ENCODE data around the gene ANKRD13B. TPM values are rescaled to one million over a fixed set of nuclear protein-coding genes. Genes with fewer than 3 reads are reported as not detected.

Gene ANKRD13B
- total RNA-seq, 1 experiment from 2014 or later = 45.5 TPM

- Mint-ChIP-seq H3K36me3 (peaks cover 17% of the 10 kb centered on the region), H3K9me3 (no peaks in the 10 kb centered on the region), H3K27ac (no peak overlapping the region), H3K27me3 (ENCODE audit: low read depth) (peaks cover 4% of the 10 kb centered on the region; the same call in 1 of the 2 replicates), H3K4me1 (peaks cover 48% of the 10 kb centered on the region), H3K4me3 (no peak overlapping the region)
- no peak for ATAC-seq
- ChIA-PET POLR2A (no interaction called here), CTCF (interaction anchor here (1.0 to 3.4 kb wide), 9 partner anchors 7 to 217 kb away, joined by 3 to 32 read pairs (median 4); partner anchors contain the start of gene TP53I13)
- TF ChIP-seq CTCF (IDR thresholded peaks at IDR 0.05) = no peak
- no peak for TF ChIP-seq CDX4 (CRISPR knock-in tag; IDR thresholded peaks at IDR 0.05; ENCODE audit: borderline replicate concordance)
- no peak for TF ChIP-seq ELF4 (CRISPR knock-in tag; IDR thresholded peaks at IDR 0.05; ENCODE audit: low read depth)
- no peak for TF ChIP-seq JUN (CRISPR knock-in tag; IDR thresholded peaks at IDR 0.05)
- TF ChIP-seq NFATC4 (CRISPR knock-in tag; IDR thresholded peaks at IDR 0.05) = no peak
- no peak for TF ChIP-seq ZNF121 (CRISPR knock-in tag; IDR thresholded peaks at IDR 0.05)
- DNase-seq (ENCODE audit: low spot score) = no peak
Measured at GRCh38 chr17:29586676-29587469, 6.1 kb upstream of the ANKRD13B start.

DNA sequence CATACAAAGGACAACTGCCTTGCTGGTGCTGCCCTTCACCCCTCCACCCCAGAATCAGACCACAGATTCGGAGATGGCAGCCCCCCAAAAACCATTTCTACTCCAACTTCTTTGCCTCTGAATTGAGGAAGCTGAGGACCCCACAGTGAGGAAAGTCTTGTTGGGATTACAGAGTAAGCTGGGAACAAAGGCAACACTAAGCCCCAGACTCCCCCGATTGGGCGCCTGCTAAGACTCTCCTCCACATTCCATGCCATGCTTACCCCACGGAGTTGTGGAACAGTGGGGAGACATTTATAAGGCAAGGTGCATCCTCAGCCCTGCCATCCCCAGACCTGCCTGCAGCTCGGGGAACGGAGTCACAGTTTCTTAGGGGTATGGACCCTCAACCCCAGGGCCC, 5.3 kb upstream of the ANKRD13B start:
- H3K27me3 Mint-ChIP-seq (ENCODE audit: low read depth) = peaks cover 4% of the 10 kb centered on the region; the same call in 1 of the 2 replicates
- H3K36me3 Mint-ChIP-seq = peaks cover 11% of the 10 kb centered on the region; the same call in 1 of the 2 replicates
- ATAC-seq = no peak
- peaks cover 55% of the 10 kb centered on the region for H3K4me1 Mint-ChIP-seq
- ChIA-PET POLR2A (no interaction called here), CTCF (interaction anchor here (0.6 to 1.9 kb wide), 9 partner anchors 10 to 442 kb away, joined by 3 to 25 read pairs (median 5); partner anchors contain the start of genes ABHD15 and TP53I13)
- H3K27ac Mint-ChIP-seq = no peak overlapping the region
- peak overlapping the region; percentile 79; the same call in 1 of the 2 replicates for H3K4me3 Mint-ChIP-seq
- no peaks in the 10 kb centered on the region for H3K9me3 Mint-ChIP-seq
- no peak for DNase-seq (ENCODE audit: low spot score)
- TF ChIP-seq KAT7 (CRISPR knock-in tag; IDR thresholded peaks at IDR 0.05; ENCODE audit: borderline replicate concordance) = no peak
- TF ChIP-seq, protein P1, sequence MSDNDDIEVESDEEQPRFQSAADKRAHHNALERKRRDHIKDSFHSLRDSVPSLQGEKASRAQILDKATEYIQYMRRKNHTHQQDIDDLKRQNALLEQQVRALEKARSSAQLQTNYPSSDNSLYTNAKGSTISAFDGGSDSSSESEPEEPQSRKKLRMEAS (CRISPR knock-in tag; IDR thresholded peaks at IDR 0.05) = no peak
- no peak for TF ChIP-seq AFF4 (CRISPR knock-in tag; IDR thresholded peaks at IDR 0.05; ENCODE audit: borderline replicate concordance)
- no peak for TF ChIP-seq E2F1 (CRISPR knock-in tag; IDR thresholded peaks at IDR 0.05)
- TF ChIP-seq ATF6 (CRISPR knock-in tag; IDR thresholded peaks at IDR 0.05) = no peak
- TF ChIP-seq ZNF232 (CRISPR knock-in tag; IDR thresholded peaks at IDR 0.05) = no peak
- TF ChIP-seq, protein P2, sequence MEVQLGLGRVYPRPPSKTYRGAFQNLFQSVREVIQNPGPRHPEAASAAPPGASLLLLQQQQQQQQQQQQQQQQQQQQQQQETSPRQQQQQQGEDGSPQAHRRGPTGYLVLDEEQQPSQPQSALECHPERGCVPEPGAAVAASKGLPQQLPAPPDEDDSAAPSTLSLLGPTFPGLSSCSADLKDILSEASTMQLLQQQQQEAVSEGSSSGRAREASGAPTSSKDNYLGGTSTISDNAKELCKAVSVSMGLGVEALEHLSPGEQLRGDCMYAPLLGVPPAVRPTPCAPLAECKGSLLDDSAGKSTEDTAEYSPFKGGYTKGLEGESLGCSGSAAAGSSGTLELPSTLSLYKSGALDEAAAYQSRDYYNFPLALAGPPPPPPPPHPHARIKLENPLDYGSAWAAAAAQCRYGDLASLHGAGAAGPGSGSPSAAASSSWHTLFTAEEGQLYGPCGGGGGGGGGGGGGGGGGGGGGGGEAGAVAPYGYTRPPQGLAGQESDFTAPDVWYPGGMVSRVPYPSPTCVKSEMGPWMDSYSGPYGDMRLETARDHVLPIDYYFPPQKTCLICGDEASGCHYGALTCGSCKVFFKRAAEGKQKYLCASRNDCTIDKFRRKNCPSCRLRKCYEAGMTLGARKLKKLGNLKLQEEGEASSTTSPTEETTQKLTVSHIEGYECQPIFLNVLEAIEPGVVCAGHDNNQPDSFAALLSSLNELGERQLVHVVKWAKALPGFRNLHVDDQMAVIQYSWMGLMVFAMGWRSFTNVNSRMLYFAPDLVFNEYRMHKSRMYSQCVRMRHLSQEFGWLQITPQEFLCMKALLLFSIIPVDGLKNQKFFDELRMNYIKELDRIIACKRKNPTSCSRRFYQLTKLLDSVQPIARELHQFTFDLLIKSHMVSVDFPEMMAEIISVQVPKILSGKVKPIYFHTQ (CRISPR knock-in tag; IDR thresholded peaks at IDR 0.05) = no peak
- TF ChIP-seq SP1 (CRISPR knock-in tag; conservative IDR thresholded peaks at IDR 0.05) = no peak
- no peak for TF ChIP-seq MYBL2 (CRISPR knock-in tag; IDR thresholded peaks at IDR 0.05)
- no peak for TF ChIP-seq MXD4 (CRISPR knock-in tag; IDR thresholded peaks at IDR 0.05; ENCODE audit: borderline replicate concordance)
- TF ChIP-seq HMGA2 (CRISPR knock-in tag; IDR thresholded peaks at IDR 0.05) = no peak
- no peak for TF ChIP-seq RORB (CRISPR knock-in tag; IDR thresholded peaks at IDR 0.05)
- no peak for TF ChIP-seq ZNF671 (CRISPR knock-in tag; IDR thresholded peaks at IDR 0.05)
- no peak for TF ChIP-seq SMAD3 (CRISPR knock-in tag; IDR thresholded peaks at IDR 0.05; ENCODE audit: borderline replicate concordance)
- no peak for TF ChIP-seq ZNF317 (CRISPR knock-in tag; IDR thresholded peaks at IDR 0.05; ENCODE audit: borderline replicate concordance, low read depth)

All from WTC11 (cell line).